BJ (cell line): ENCODE data around the gene PHLPP1. TPM values are rescaled to one million over a fixed set of nuclear protein-coding genes. Genes with fewer than 3 reads are reported as not detected.

ENCODE experiments used
- CTCF ChIA-PET: fragments of 350-600 bp; formaldehyde crosslinking; extraction: SDS; loops from one replicate; lab custom pipeline; 2021; ENCODE audit warnings: antibody characterized with exemption, inconsistent platforms; lab: Yijun Ruan, JAX
- POLR2A ChIA-PET: fragments of 300-600 bp; sonication (Branson Sonifier 250); formaldehyde crosslinking; extraction: SDS; loops from one replicate; lab custom pipeline; 2021; ENCODE audit warnings: antibody characterized with exemption; lab: Charles Lee
- DNase-seq: peaks from one replicate; pipeline ENCODE4 v3.0.0-alpha.2; 2011; ENCODE audit warnings: low read depth
- H3K27me3 ChIP-seq: 2 replicates; pipeline ENCODE4 v1.6.0; 2011; ENCODE audit warnings: low read length; ENCODE audit not compliant: control insufficient read depth, insufficient read depth
- H3K36me3 ChIP-seq: 2 replicates; pipeline ENCODE4 v1.5.1; 2011; ENCODE audit warnings: low read length; ENCODE audit not compliant: control insufficient read depth, insufficient read depth
- H3K4me3 ChIP-seq: 2 replicates; pipeline ENCODE4 v1.5.1; 2011; ENCODE audit warnings: low read depth, mild to moderate bottlenecking, control low read depth, low read length
- polyA plus RNA-seq: library from polyadenylated mRNA; depleted of rRNA; stranded (reverse); fragments of >200 nt; gene quantifications from 2 replicates; pipeline ENCODE4 v1.2.3, GENCODE V29; 2011
- TF ChIP-seq, protein P1 (sequence below): IDR thresholded peaks from 2 replicates; pipeline ENCODE4 v1.5.1; 2011; ENCODE audit warnings: low read depth, mild to moderate bottlenecking, control low read depth, inconsistent platforms, low read length, moderate library complexity; ENCODE audit not compliant: insufficient read depth

Gene PHLPP1
- polyA plus RNA-seq, 1 experiment, result 4.0 TPM

DNA sequence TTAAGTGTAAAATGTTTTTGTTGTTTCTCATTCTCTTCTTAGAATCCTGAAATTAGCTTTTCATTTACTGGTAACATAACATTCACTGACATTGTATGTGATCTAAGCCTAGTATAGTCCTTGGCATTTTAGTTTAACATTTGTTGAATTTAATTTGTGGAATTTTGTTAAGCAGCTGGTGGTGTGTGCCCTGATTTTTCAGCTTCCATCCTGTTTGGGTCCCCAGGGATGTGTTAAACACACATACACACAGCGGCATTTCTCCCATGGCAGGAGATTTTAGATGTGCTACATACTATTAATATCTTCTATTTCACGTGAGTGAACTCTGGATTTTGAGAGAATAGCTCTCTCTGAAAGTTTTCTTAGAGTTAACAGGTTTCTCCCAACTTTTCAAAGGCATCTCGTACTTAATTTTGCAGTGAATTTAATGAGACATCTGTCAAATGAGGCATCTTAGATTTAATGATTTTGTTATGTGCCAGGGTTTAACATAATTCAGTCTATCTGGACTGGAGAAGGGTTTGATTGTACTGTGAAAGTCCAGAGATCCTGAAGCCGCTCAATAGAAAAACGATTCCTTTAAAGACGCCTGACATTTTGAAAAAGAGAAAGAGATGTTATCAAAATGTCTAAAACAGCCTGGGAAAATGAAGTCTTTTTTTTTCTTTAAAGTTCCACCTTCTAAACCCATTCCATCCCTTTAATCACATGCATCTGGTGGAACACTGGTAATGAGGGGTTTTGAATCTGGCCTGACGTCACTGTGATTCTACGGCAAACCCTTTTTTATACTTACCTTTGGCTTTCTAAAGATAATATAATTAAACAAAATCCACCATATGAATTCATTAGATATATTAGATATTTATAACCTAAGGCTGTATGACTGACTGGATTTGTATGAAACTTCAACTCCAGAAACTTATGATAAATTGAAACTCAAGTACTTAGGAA is 6.8 kb downstream of the PHLPP1 start:
- no peak for DNase-seq
- no peaks in the 10 kb centered on the region for H3K36me3 ChIP-seq
- ChIA-PET CTCF (no interaction called here), POLR2A (no interaction called here)
- TF ChIP-seq, protein P1, sequence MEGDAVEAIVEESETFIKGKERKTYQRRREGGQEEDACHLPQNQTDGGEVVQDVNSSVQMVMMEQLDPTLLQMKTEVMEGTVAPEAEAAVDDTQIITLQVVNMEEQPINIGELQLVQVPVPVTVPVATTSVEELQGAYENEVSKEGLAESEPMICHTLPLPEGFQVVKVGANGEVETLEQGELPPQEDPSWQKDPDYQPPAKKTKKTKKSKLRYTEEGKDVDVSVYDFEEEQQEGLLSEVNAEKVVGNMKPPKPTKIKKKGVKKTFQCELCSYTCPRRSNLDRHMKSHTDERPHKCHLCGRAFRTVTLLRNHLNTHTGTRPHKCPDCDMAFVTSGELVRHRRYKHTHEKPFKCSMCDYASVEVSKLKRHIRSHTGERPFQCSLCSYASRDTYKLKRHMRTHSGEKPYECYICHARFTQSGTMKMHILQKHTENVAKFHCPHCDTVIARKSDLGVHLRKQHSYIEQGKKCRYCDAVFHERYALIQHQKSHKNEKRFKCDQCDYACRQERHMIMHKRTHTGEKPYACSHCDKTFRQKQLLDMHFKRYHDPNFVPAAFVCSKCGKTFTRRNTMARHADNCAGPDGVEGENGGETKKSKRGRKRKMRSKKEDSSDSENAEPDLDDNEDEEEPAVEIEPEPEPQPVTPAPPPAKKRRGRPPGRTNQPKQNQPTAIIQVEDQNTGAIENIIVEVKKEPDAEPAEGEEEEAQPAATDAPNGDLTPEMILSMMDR, result no peak
- no peaks in the 10 kb centered on the region; the same call in 1 of the 2 replicates for H3K27me3 ChIP-seq
- no peak overlapping the region for H3K4me3 ChIP-seq

DNA sequence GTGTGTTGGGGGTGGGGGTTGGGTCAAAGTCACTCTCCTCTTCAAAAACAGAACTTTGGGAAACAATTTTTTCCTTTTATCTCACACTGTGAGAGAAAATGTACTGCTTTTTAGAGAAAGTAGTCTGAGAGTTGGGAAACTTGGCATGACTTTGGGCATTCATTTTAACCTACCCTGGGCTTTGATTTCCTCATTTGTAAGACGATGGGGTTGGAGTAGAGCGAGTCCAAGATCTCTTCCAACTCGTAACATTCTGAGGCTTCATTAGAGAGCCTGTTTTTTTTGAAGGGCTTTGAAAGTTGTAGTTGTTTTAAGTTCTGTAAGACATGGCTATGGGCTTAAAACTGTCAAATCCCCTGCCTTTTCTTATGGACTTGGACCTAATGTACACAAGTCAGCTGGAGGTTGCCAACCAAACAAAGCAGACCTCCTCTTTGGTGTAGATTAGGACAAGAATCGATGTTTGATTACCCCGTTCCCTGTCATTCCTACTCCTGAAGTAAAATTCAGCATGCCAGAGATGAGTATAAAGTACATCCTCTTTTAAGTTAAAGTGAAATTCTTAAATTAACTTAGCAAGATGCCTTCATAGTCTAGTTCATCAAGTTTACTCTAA is 8.4 kb downstream of the PHLPP1 start:
- TF ChIP-seq, protein P1, result no peak
- no peak overlapping the region for H3K4me3 ChIP-seq
- ChIA-PET CTCF (interaction anchor here (0.6 kb wide), 3 partner anchors 14 to 35 kb away, joined by 3 read pairs; no protein-coding TSS in a partner anchor), POLR2A (no interaction called here)
- DNase-seq, result no peak
- no peaks in the 10 kb centered on the region for H3K36me3 ChIP-seq
- no peaks in the 10 kb centered on the region; the same call in 1 of the 2 replicates for H3K27me3 ChIP-seq

DNA sequence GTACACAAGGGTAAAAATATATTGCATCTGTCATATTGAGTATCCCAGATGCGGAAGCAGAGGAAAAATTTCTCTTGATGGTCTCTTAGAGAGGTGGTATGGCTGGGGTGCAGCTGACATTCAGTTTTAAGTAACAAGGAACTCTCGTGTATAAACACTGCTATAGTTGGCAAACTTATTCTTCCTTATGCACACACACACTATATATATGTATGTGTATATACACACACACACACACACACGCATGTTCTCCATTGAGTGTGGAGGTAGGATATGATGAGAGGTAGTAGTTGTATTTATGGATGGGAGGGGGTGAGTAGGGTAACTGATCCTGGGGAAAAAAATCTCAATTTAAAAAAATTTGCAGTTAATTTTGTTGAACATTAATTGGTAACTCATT is 10.6 kb downstream of the PHLPP1 start:
- CTCF ChIA-PET, result interaction anchor here (1.1 kb wide), 1 partner anchor 12 kb away, joined by 4 read pairs; no protein-coding TSS in a partner anchor
- POLR2A ChIA-PET, result no interaction called here

DNA sequence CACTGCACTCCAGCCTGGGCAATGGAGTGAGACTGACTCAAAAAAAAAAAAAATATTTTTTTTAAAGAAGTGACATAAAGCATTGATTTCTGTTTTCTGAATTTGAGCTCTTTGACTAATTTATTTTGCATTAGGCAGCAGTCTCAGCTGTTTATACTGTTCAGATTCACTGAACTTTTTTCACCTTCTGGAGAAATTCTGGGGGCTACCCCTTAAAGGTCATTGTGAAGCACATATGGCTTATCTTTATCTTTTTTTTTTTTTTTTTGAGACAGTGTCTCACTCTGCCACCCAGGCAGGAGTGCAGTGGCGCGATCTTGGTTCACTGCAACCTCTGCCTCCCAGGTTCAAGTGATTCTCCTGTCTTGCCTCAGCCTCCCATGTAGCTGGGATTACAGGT is 12.9 kb downstream of the PHLPP1 start:
- Histone ChIP-seq H3K4me3 (no peak overlapping the region), H3K36me3 (no peaks in the 10 kb centered on the region), H3K27me3 (no peaks in the 10 kb centered on the region)
- CTCF ChIA-PET, result no interaction called here
- DNase-seq, result no peak
- TF ChIP-seq, protein P1, result no peak
- POLR2A ChIA-PET, result no interaction called here

More for the DNA sequence above, 10.6 kb downstream of the PHLPP1 start:
- no peaks in the 10 kb centered on the region for H3K36me3 ChIP-seq
- DNase-seq, result no peak
- no peaks in the 10 kb centered on the region; the same call in 1 of the 2 replicates for H3K27me3 ChIP-seq
- H3K4me3 ChIP-seq, result no peak overlapping the region
- TF ChIP-seq, protein P1, result no peak
